NCI-H146 treated with DMSO at 0.1 percent for 48 hours (cell line): ENCODE results near the gene GNA14.
"Not testable (repeated sequence)": the region's sequence is repeated elsewhere in the genome, so short reads cannot be mapped to it uniquely, and the experiment has no call there.

Experiments used
- DNase-seq: peaks from one replicate; lab custom pipeline; 2025; ENCODE audit not compliant: unreplicated experiment; lab: John Stamatoyannopoulos, UW

The GNA14 gene

GRCh38 chr9:77648234-77649108 is at the start of gene GNA14:
TSS of gene GNA14 (minus strand) at chr9:77648322. CDS start at chr9:77647793, 529 bp downstream.
- no peak for DNase-seq

- DNase-seq = no peak
Measured at GRCh38 chr9:77697238-77697984, 49.3 kb upstream of the GNA14 start.

- DNase-seq = not testable (repeated sequence)
Measured at GRCh38 chr9:77690723-77691122, 42.6 kb upstream of the GNA14 start.

DNA sequence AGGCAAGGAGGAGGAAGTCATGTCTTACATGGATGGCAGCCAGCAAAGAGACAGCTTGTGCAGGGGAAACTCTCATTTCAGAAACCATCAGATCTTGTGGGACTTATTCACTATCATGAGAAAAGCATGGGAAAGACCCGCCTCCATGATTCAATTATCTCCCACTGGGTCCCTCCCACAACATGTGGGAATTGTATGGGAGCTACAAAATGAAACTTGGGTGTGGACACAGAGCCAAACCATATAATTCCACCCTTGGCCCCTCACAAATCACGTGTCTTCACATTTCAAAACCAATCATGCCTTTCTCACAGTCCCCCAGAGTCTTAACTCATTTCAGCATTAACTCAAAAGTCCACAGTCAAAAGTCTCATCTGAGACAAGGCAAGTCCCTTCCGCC is 42.0 kb upstream of the GNA14 start:
- not testable (repeated sequence) for DNase-seq

DNA sequence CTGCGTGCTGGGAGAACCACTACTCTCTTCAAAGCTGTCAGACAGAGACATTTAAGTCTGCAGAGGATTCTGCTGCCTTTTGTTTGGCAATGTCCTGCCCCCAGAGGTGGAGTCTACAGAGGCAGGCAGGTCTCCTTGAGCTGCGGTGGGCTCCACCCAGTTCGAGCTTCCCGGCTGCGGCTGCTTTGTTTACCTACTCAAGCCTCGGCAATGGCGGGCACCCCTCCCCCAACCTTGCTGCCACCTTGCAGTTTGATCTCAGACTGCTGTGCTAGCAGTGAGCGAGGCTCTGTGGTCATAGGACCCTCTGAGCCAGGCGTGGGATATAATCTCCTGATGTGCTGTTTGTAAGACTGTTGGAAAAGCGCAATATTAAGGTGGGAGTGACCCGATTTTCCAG is 39.6 kb upstream of the GNA14 start:
- DNase-seq = not testable (repeated sequence)

- DNase-seq = no peak
Measured at GRCh38 chr9:77680581-77680980, 32.5 kb upstream of the GNA14 start.

- DNase-seq = no peak
Measured at GRCh38 chr9:77679661-77680368, 31.7 kb upstream of the GNA14 start.

- DNase-seq = no peak
Measured at GRCh38 chr9:77679088-77679487, 31.0 kb upstream of the GNA14 start.

DNA sequence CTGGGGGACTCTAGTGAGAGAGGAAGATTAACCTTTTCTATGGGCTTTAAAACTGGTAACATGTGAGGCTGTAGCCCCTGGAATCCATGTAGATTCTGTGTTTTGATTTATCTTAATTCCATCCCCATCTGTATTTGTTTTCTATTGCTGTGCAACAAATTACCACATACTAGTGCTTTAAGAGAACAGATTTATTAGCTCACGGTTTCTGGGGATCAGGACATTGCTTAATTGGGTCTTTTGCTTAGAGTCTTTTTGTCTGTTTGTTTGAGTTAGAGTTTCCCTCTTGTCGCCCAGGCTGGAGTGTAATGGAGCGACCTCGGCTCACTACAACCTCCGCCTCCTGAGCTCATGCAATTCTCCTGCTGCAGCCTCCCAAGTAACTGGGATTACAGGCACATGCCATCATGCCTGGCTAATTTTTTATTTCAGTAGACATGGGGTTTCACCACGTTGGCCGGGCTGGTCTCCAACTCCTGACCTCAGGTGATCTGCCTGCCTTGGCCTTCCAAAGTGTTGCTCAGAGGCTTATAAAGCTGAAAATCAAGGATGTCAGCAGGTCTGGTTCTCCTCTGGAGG is 29.9 kb upstream of the GNA14 start:
- DNase-seq = no peak

GRCh38 chr9:77677397-77677796 is 29.3 kb upstream of the GNA14 start:
- DNase-seq = no peak

GRCh38 chr9:77673941-77674791 is 26.0 kb upstream of the GNA14 start:
- no peak for DNase-seq

DNA sequence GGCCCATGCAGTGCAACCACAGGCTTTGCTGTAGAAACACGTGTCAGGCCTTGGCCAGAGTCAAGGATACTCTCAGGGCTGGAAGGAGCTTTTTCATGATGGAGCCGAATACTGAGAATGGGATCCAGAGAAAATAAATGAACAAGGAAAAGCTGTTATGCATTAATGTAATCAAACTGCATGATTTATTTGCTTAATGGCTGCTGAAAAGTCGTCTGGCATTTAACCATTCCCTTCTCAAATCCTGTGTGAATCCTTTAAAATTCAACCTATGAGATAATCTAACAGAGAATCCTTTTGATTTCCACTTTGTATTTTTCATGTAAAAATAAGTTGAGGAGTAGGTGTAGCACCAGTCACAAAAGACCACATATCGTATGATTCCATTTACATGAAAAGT is 24.1 kb upstream of the GNA14 start:
- no peak for DNase-seq

DNA sequence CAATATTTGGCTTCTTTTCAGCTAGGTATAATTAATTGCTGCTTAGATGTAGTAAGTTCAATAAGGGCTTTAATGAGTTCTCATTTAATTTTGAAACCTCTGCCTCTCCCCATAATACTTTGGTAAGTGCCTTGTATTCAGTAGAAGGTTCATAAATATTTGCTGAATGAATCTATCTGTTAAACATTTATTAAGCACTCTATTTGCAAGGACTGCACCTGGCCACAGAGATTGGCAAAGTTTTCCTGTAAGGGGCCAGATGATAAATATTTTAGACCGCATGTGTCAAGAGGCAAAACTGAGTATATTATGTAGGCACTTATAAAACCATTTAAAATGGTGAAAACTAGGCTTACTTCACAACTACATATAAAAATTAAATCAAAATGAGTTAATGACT is 19.0 kb upstream of the GNA14 start:
- DNase-seq = no peak

DNA sequence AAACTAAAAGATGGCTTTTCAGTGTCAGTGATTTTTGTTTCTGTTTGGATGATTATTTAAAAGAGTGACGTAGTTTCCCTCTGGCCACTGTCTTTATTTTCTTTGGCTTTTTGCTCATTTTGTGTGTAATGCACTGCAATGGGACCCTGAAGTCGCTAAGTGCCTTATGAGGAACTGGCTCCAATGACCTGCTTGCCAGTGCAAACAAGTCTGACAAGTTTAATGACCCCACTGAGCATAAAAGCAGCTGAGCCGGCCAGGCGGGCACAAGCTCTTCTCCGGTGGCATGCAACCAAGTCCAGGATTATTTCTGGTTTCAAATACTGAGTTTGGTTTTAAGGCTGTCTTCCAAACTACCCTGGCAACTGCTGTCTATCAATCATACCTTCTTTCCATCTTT is 15.6 kb upstream of the GNA14 start:
- no peak for DNase-seq

DNA sequence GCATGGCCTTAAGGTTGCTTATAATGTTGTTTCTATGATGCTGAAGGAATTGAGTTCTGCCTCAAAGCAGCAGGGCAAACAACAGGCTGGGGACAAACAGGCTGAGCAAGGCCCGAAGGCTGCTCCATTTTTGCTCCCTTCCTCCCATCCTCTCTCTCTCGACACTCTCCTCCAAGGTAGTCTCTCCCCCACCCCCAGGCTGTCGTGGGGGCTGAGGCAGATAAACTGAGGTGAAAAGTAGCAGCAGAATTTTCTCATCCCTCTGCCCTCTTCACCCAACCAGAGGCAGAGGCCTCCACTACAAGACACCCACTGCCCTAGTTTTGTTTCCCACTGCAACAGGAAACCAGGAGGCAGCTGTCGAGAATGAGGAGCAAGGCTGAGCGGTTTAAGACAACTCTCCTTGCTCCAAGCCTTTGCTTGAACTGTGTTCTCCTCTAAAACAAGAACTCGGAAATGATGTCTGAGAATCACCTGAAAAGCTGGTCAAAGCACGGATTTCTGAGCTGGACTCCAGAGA is 13.5 kb upstream of the GNA14 start:
- no peak for DNase-seq

DNA sequence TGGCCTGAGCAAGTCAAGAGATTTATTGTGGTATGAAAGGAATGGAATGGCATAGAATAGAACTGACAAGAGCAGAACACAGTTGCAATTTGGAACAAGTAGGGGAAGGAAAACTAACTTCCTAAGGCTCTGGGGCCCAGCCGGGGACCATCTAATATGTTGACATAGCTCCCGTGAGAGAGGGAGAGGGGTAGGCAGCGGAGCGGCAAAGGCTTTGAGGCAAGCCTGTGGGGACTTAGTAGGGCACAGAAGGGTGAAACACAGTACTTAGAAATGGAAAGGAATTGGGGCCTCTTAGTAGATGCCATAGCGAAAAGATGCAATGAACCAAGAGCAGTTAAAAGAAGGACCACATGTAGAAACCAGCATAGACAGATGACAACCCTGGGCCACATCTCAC is 11.8 kb upstream of the GNA14 start:
- DNase-seq = no peak

DNA sequence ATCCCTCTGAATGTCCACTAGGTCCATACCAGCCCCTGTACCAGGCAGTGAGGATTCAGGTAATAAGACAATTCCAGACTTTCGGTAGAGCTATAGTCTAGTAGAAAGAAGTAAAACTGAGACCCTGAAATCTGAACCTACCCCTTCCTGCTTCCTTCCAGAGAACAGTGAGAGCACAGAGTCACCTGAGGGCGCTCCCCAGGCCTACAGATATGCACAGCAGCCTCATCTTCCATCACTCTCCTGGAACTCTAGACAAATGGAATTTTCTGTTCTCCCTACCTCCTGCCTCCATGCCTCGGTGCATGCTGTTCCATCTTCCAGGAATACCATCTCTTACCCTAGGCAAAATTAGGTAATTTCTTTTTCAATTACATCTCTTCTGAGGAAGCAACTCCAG is 3.1 kb upstream of the GNA14 start:
- DNase-seq = no peak

GRCh38 chr9:77649109-77649812 is 1.1 kb upstream of the GNA14 start:
- DNase-seq = no peak
